WTC11 (cell line): ENCODE results near the gene SERPINE2.

Source experiments
- ATF1 ChIP-seq: sonication (generic); formaldehyde crosslinking; IDR thresholded peaks from 2 replicates; pipeline ENCODE4 v1.8.1; 2023; ENCODE audit warnings: mild to moderate bottlenecking, moderate library complexity, missing genetic modification reagents
- ELF4 ChIP-seq: sonication (generic); formaldehyde crosslinking; IDR thresholded peaks from 2 replicates; pipeline ENCODE4 v1.8.1; 2022; ENCODE audit warnings: low read depth, mild to moderate bottlenecking, moderate library complexity, missing genetic modification reagents
- ESRRA ChIP-seq: sonication (generic); formaldehyde crosslinking; IDR thresholded peaks from 2 replicates; pipeline ENCODE4 v1.8.1; 2022; ENCODE audit warnings: mild to moderate bottlenecking, missing genetic modification reagents, borderline replicate concordance
- KAT7 ChIP-seq: sonication (generic); formaldehyde crosslinking; IDR thresholded peaks from 2 replicates; pipeline ENCODE4 v1.8.1; 2023; ENCODE audit warnings: missing genetic modification reagents, mild to moderate bottlenecking, borderline replicate concordance
- SMAD4 ChIP-seq: sonication (generic); formaldehyde crosslinking; IDR thresholded peaks from 2 replicates; pipeline ENCODE4 v1.8.0; 2022; ENCODE audit warnings: mild to moderate bottlenecking, missing genetic modification reagents
- ZBTB21 ChIP-seq: sonication (generic); formaldehyde crosslinking; IDR thresholded peaks from 2 replicates; pipeline ENCODE4 v1.8.1; 2023; ENCODE audit warnings: mild to moderate bottlenecking, missing genetic modification reagents, borderline replicate concordance

DNA sequence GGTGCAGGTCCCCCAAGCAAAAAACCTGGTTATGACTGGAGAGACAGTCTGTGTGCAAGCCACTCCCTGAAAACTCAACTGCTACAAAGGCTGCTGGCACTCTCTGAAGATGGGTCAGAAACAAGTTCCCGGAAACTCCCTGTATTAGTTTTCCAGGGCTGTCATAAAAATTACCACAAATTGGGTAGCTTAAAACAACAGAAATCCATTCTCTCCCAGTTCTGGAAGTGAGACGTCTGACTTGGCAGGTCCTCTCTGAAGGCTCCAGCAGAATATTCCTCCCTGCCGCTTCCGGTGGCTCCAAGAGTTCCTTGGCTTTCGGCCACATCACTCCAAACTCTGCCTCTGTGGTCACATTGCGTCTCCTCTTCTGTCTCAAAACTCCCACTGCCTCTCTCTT lies 30.1 kb upstream of the SERPINE2 start:
- TF ChIP-seq ATF1 (CRISPR knock-in tag) (no peak), SMAD4 (CRISPR knock-in tag) (no peak), ESRRA (CRISPR knock-in tag) (no peak), KAT7 (CRISPR knock-in tag) (no peak), ZBTB21 (no peak), ELF4 (CRISPR knock-in tag) (no peak)
